ENCODE results near the gene GTF3C1.

Gene GTF3C1

GRCh38 chr16:27547134-27547533 lies 2.6 kb downstream of the GTF3C1 start:
- ATAC-seq (replicated peaks) (no peak), DNase-seq (no peak)
- peak overlapping the region; percentile 66 for H3K27ac Mint-ChIP-seq
- no peaks in the 10 kb centered on the region for H3K27me3 Mint-ChIP-seq
- H3K4me1 Mint-ChIP-seq, result peaks cover 25 to 50% of the 10 kb centered on the region in 2 donors
- no peaks in the 10 kb centered on the region for H3K9me3 Mint-ChIP-seq
- H3K36me3 Mint-ChIP-seq, result peaks cover 24 to 38% of the 10 kb centered on the region in 2 donors
- no peak overlapping the region for H3K4me3 Mint-ChIP-seq

- Mint-ChIP-seq H3K27ac (no peak overlapping the region), H3K27me3 (no peaks in the 10 kb centered on the region), H3K36me3 (peaks cover 39 to 56% of the 10 kb centered on the region in 2 donors), H3K9me3 (no peaks in the 10 kb centered on the region), H3K4me3 (no peak overlapping the region), H3K4me1 (peaks cover 15 to 37% of the 10 kb centered on the region in 2 donors)
- no peak for ATAC-seq (replicated peaks)
- no peak for DNase-seq
These were observed 5.0 kb downstream of the GTF3C1 start for GRCh38 chr16:27544671-27545070.

DNA sequence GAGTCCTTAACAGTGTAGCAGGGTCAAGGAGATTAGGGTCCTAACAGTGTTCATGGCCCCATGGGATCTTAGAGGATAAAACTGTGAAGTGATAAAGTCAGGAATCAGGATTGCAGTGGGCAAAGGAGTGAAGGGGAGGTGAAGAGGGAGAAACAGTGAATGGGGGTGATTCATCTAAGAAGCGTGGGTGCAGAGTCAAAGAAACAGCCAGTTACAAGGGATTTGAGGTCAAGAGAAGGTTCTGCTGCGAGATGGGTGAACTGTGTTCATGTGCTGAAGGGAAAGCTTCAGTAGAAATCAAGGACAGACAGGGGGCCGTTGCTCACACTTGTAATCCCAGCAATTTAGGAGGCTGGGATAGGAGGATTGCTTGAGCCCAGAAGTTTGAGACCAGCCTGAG lies 5.9 kb downstream of the GTF3C1 start:
- H3K4me1 Mint-ChIP-seq, result peaks cover 10 to 30% of the 10 kb centered on the region in 2 donors
- no peak for DNase-seq
- H3K36me3 Mint-ChIP-seq, result peaks cover 46 to 64% of the 10 kb centered on the region in 2 donors
- no peak overlapping the region for H3K27ac Mint-ChIP-seq
- H3K4me3 Mint-ChIP-seq, result no peak overlapping the region
- no peaks in the 10 kb centered on the region for H3K9me3 Mint-ChIP-seq
- H3K27me3 Mint-ChIP-seq, result no peaks in the 10 kb centered on the region
- no peak for ATAC-seq (replicated peaks)

- DNase-seq, result no peak
- H3K9me3 Mint-ChIP-seq, result no peaks in the 10 kb centered on the region
- no peak for ATAC-seq (replicated peaks)
- H3K27me3 Mint-ChIP-seq, result no peaks in the 10 kb centered on the region
- peaks cover 0 to 2% of the 10 kb centered on the region in 2 donors for H3K4me1 Mint-ChIP-seq
- peaks cover 57 to 75% of the 10 kb centered on the region in 2 donors for H3K36me3 Mint-ChIP-seq
- no peak overlapping the region for H3K4me3 Mint-ChIP-seq
- H3K27ac Mint-ChIP-seq, result peak overlapping the region; percentile 33
These were observed 10.1 kb downstream of the GTF3C1 start for GRCh38 chr16:27539636-27540035.

DNA sequence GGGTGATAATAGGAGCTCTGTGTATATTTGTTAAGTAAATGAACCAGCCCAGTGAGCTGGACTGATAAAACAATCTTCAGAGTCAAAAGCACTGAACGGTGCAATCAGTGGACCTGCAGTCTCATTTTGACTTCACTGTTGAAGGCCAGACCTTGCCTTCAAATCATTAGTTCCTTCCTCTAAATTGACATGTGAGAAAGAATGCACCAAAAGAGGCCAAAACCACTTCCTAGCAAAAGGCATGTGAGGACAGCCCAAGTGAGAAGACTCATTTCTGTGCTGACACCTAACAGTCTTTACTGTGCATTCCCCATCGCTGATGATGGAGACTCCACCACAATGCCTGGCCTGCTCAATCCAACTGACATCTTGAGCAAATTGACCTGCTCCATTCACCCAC lies 10.6 kb downstream of the GTF3C1 start:
- peak overlapping the region; percentile 33 for H3K27ac Mint-ChIP-seq
- no peaks in the 10 kb centered on the region for H3K9me3 Mint-ChIP-seq
- peaks cover 56 to 74% of the 10 kb centered on the region in 2 donors for H3K36me3 Mint-ChIP-seq
- H3K4me1 Mint-ChIP-seq, result peaks cover 0 to 2% of the 10 kb centered on the region in 2 donors
- ATAC-seq (replicated peaks) (peak in 1 of 2 donors; percentile 23), DNase-seq (no peak)
- no peak overlapping the region for H3K4me3 Mint-ChIP-seq
- H3K27me3 Mint-ChIP-seq, result no peaks in the 10 kb centered on the region

- Mint-ChIP-seq H3K36me3 (peaks cover 58 to 74% of the 10 kb centered on the region in 2 donors), H3K27me3 (no peaks in the 10 kb centered on the region), H3K9me3 (no peaks in the 10 kb centered on the region), H3K27ac (peak overlapping the region; percentile 14), H3K4me1 (no peaks in the 10 kb centered on the region), H3K4me3 (no peak overlapping the region)
- ATAC-seq (replicated peaks), result no peak
- no peak for DNase-seq
These were observed 11.2 kb downstream of the GTF3C1 start for GRCh38 chr16:27538528-27538927.

- ATAC-seq (replicated peaks) (no peak), DNase-seq (no peak)
- Mint-ChIP-seq H3K27ac (no peak overlapping the region), H3K36me3 (peaks cover 57 to 72% of the 10 kb centered on the region in 2 donors), H3K4me3 (no peak overlapping the region), H3K27me3 (no peaks in the 10 kb centered on the region), H3K9me3 (no peaks in the 10 kb centered on the region), H3K4me1 (peaks cover 13 to 26% of the 10 kb centered on the region in 2 donors)
These were observed 15.5 kb downstream of the GTF3C1 start for GRCh38 chr16:27534256-27534655.

- Mint-ChIP-seq H3K4me3 (no peak overlapping the region), H3K27me3 (no peaks in the 10 kb centered on the region), H3K27ac (peak overlapping the region; percentile 10), H3K4me1 (peaks cover 13 to 26% of the 10 kb centered on the region in 2 donors), H3K9me3 (no peaks in the 10 kb centered on the region), H3K36me3 (peaks cover 59 to 76% of the 10 kb centered on the region in 2 donors)
- DNase-seq, result no peak
- ATAC-seq (replicated peaks), result peak; percentile 41 to 45
These were observed 17.6 kb downstream of the GTF3C1 start for GRCh38 chr16:27531826-27532800.

DNA sequence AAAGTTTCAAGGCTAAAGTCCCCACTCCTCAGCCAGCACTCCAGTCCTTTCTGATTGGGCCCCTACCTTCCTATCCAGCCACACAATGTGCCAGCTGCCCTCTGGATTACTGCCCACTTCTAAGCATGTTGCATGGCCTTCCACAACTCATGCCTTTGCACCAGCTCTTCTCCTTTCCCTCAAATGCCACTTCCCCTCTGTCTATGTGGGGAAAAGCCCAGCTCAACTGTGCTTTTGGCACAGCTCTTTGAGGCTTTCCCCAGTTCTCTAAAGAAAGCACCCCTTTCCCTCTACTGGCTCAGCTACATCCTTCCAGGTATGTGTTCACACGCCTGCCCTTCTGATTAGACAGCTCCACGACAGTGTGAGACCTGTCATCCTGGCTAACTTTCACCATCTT lies 18.5 kb downstream of the GTF3C1 start:
- Mint-ChIP-seq H3K4me1 (peaks cover 13 to 26% of the 10 kb centered on the region in 2 donors), H3K9me3 (no peaks in the 10 kb centered on the region), H3K36me3 (peaks cover 55 to 75% of the 10 kb centered on the region in 2 donors), H3K27me3 (no peaks in the 10 kb centered on the region), H3K4me3 (no peak overlapping the region), H3K27ac (no peak overlapping the region)
- peak; percentile 36 to 71 for ATAC-seq (replicated peaks)
- DNase-seq, result no peak

GRCh38 chr16:27529962-27530361 lies 19.8 kb downstream of the GTF3C1 start:
- H3K27me3 Mint-ChIP-seq, result no peaks in the 10 kb centered on the region
- peaks cover 13 to 26% of the 10 kb centered on the region in 2 donors for H3K4me1 Mint-ChIP-seq
- ATAC-seq (replicated peaks) (no peak), DNase-seq (no peak)
- H3K9me3 Mint-ChIP-seq, result no peaks in the 10 kb centered on the region
- H3K4me3 Mint-ChIP-seq, result no peak overlapping the region
- no peak overlapping the region for H3K27ac Mint-ChIP-seq
- peaks cover 56 to 78% of the 10 kb centered on the region in 2 donors for H3K36me3 Mint-ChIP-seq

DNA sequence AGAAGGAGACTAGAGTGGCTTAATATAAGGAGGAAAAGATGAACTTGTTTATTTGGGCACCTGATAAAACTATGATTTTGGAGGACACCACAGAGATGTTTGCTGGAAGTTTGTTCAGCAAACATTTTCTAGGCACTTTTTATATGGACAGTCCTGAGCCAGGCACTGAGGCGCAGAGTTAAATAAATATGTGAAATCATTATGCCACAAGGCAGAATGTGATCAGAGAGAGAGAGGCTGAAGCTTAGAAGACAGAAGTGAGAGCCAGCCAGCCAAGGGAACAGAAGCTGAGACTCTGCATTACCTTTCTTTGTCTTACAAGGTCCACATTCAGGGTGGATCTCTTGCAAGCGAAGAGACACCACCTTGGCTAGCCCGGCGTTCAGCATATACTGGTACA lies 21.4 kb downstream of the GTF3C1 start:
- Mint-ChIP-seq H3K27me3 (no peaks in the 10 kb centered on the region), H3K27ac (no peak overlapping the region), H3K36me3 (peaks cover 46 to 69% of the 10 kb centered on the region in 2 donors), H3K9me3 (no peaks in the 10 kb centered on the region), H3K4me1 (peaks cover 13 to 24% of the 10 kb centered on the region in 2 donors), H3K4me3 (no peak overlapping the region)
- ATAC-seq (replicated peaks), result no peak
- DNase-seq, result no peak

DNA sequence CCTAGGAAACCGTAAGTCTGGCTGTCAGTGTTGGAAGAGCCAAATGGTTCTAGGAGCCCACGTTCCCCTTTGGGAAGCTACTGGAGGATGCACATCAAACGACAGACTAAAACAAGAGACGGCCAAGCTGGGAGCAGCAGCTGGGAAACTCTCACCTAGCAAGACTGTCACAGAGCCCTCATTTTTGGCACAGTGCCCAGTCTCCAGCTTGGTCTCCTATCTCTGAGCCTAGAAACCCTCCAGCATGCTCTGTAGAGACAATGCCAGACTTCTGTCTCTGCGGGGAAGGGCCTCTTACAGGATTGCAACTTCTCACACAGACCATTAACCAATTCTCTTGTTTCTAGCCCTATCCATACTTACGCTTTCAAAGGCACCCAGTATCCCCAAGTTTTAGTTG lies 23.5 kb downstream of the GTF3C1 start:
- Mint-ChIP-seq H3K27ac (no peak overlapping the region), H3K9me3 (no peaks in the 10 kb centered on the region), H3K4me1 (peaks cover 3 to 12% of the 10 kb centered on the region in 2 donors), H3K4me3 (no peak overlapping the region), H3K36me3 (peaks cover 47 to 71% of the 10 kb centered on the region in 2 donors), H3K27me3 (no peaks in the 10 kb centered on the region)
- no peak for DNase-seq
- ATAC-seq (replicated peaks), result no peak

DNA sequence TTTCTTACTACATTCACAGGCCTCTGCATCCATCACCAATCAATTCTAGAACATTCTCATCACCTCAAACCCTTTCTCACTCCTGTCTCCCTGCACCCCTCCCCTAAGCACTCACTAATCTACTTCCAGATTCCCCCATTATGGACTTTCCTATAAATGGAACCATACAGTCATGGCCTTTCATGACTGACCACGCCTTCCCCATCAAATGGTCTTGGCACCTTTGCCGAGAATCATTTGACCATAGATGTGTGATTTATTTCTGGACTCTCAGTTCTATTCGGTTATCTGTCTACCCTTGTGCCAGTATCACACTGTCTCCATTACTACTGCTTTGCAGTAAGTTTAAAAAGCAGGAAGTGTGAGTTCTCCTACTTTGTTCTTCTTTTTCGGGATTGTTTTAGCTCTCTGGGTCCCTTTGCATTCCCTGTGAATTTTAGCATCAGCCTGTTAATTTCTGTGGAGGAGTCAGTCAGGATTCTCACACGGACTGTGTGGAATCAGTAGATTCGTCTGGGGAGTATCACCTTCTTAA lies 27.5 kb downstream of the GTF3C1 start:
- H3K4me1 Mint-ChIP-seq, result peaks cover 0 to 9% of the 10 kb centered on the region in 2 donors
- no peaks in the 10 kb centered on the region for H3K9me3 Mint-ChIP-seq
- no peak overlapping the region for H3K27ac Mint-ChIP-seq
- ATAC-seq (replicated peaks), result no peak
- no peak overlapping the region for H3K4me3 Mint-ChIP-seq
- no peak for DNase-seq
- H3K36me3 Mint-ChIP-seq, result peaks cover 31 to 61% of the 10 kb centered on the region in 2 donors
- no peaks in the 10 kb centered on the region for H3K27me3 Mint-ChIP-seq

GRCh38 chr16:27520982-27521673 lies 28.6 kb downstream of the GTF3C1 start:
- Mint-ChIP-seq H3K36me3 (peaks cover 35 to 62% of the 10 kb centered on the region in 2 donors), H3K4me3 (no peak overlapping the region), H3K27me3 (no peaks in the 10 kb centered on the region), H3K4me1 (peaks cover 0 to 9% of the 10 kb centered on the region in 2 donors), H3K9me3 (no peaks in the 10 kb centered on the region), H3K27ac (no peak overlapping the region)
- ATAC-seq (replicated peaks) (no peak), DNase-seq (no peak)
